Measurements from ENCODE around the gene MCFD2.

GRCh38 chr2:46924038-46924437, 8.4 kb upstream of the MCFD2 start:
- no peak for TF ChIP-seq CTCF (IDR thresholded peaks at IDR 0.05)
- no peak for TF ChIP-seq POLR2AphosphoS5 (IDR thresholded peaks at IDR 0.05)
- TF ChIP-seq POLR2A (IDR thresholded peaks at IDR 0.05), result no peak
- no peak for TF ChIP-seq EP300 (IDR thresholded peaks at IDR 0.05)
